OCI-LY1 (cell line): Measurements from ENCODE around the gene DGKG.

Experiments used
- CTCF ChIP-seq: fragments of 200-600 bp; sonication (generic), shearing (Covaris generic); IDR thresholded peaks from 2 replicates; pipeline ENCODE4 v1.5.1; 2017; ENCODE audit warnings: mild to moderate bottlenecking, antibody characterized with exemption, low read length, moderate library complexity, mixed read lengths
- EZH2 ChIP-seq: fragments of 200-600 bp; sonication (generic), shearing (Covaris generic); IDR thresholded peaks from 2 replicates; pipeline ENCODE4 v1.8.0; 2017; ENCODE audit warnings: borderline replicate concordance, mixed run types, mild to moderate bottlenecking, antibody characterized with exemption, low read length, moderate library complexity, mixed read lengths

- TF ChIP-seq CTCF: no peak
- TF ChIP-seq EZH2: no peak
Measured at GRCh38 chr3:186381424-186382216, 19.6 kb upstream of the DGKG start.
